ENCODE results near the gene SEC22A. TPM values are rescaled to one million over a fixed set of nuclear protein-coding genes. Genes with fewer than 3 reads are reported as not detected.

SEC22A gene
- total RNA-seq, 1 experiment from 2014 or later: 84.8 TPM

DNA sequence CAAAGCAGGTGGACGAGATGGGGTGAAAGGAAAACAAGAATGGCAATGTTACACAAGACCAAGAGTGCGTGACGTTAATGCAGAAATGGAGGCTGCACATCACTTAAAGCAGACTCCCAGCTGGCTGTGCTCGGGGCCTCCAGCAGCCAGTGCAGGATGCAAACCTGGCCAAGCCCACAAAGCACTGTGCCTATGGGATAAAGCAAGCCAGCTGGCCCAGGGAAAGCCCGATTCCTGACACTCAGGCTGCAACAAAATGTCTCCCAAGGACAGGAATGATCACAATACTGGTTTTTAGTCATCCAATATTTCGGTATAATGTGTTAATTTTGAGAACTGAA is 86.2 kb downstream of the SEC22A start:
- no peak for DNase-seq (ENCODE audit: low read depth)

DNA sequence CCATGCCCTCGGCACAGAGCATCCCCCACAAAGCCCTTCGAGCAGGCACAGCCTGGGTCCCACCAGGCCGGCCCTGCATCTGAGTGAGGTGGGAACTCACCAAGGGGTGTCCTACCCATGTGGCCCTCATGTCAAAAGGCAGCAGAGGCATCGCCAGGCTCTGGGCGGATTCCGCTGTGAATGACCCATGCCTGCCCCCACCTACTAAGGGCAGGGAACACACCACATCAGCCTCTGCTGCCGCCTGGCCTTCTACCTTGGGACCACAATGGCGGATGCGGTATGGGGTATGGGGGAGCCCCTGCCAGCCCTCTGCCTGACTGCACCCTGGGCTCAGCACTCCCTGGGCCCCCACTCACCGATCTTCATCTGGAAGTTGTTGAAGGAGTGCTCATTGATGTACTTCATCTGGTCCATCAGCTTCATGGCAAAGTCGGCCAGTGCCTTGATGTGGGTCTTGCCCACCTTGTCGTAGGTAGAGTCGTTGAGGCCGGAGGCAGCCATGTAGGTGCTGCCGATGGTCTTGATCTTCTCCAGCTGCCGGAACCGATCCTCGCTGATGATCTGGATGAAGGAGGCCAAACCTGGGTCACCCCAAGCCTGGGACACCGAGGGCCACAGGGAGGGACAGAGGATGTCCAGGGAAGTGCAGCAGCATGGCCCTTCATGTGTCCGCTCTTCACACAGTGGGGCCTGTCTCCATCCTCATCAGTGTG is 87.8 kb downstream of the SEC22A start:
- DNase-seq (ENCODE audit: low read depth): no peak

DNA sequence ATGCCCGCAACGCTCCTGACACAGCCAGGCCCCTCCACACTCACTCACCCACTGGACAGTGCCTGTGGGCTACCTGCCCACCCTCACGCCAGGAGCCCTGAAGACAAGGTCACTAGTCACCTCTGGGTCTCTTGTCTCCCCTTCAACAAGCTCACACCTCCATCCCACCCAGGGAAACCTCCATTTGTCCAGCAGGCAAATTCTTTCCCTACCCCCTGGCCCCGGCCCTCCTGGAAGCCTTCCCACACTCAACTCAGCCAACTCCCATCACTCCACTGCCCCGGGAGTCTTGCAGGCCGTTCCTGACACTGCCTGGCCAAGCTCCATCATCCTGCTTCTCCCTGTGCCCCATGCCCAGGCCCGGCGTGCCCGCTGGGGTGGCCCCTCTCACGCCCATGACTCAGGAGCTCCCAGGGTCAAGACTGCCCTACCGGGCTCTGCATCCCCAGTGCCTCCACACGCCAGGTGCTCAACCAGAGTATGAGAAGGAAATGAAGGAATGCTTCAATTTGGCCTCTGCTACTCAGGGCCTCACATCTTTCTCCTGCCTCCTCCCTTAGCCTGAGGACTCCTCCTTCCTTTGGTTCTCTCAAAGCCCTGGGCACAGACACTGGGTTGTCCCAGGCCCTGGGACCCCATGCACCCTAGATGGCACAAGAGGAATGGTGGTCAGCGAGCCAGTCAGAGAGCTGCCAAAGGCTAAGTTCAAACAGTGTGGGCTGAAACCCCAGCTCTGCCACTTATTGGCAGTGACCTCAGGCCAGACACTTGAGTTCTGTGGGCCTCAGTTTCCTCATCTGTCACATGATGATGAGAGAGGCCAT is 88.6 kb downstream of the SEC22A start:
- DNase-seq (ENCODE audit: low read depth): no peak

DNA sequence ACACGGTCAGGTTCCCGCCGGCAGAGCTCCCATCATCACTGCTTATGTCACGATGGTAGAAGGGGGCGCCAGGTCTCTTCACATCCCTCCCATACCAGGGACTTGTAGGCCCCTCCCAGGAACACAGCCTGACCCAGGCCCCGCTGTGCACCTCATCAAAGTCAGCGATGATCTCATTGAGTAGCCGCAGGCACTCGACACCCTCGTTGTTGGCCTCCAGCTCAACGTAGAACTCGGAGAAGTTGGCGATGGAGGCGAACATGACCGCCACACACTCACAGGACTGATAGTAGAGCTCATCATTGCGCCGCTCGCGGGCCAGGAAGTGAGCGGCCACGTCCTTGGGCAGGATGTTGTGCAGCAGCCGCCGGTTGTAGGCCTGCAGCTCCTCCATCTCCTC is 89.2 kb downstream of the SEC22A start:
- no peak for DNase-seq (ENCODE audit: low read depth)

DNA sequence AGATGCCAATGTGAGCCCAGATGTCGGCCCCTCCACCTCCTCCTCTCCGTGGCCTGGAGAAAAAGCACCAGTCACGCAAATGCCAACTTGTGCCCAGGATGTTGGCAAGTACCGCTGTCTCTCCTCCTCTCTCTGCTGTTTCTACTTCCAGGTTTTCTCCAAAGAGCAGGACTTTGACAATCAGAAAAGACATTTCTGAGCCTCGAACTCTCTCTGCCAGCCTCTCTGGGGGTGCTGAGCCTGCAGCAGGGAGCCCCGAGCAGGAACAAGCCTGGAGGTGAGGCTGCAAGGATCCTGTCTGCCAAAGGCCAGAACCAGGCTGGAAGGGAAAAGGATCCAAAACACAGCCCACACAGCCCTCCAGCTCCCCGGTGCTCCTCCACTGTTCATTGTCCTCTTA is 89.7 kb downstream of the SEC22A start:
- no peak for DNase-seq (ENCODE audit: low read depth)

DNA sequence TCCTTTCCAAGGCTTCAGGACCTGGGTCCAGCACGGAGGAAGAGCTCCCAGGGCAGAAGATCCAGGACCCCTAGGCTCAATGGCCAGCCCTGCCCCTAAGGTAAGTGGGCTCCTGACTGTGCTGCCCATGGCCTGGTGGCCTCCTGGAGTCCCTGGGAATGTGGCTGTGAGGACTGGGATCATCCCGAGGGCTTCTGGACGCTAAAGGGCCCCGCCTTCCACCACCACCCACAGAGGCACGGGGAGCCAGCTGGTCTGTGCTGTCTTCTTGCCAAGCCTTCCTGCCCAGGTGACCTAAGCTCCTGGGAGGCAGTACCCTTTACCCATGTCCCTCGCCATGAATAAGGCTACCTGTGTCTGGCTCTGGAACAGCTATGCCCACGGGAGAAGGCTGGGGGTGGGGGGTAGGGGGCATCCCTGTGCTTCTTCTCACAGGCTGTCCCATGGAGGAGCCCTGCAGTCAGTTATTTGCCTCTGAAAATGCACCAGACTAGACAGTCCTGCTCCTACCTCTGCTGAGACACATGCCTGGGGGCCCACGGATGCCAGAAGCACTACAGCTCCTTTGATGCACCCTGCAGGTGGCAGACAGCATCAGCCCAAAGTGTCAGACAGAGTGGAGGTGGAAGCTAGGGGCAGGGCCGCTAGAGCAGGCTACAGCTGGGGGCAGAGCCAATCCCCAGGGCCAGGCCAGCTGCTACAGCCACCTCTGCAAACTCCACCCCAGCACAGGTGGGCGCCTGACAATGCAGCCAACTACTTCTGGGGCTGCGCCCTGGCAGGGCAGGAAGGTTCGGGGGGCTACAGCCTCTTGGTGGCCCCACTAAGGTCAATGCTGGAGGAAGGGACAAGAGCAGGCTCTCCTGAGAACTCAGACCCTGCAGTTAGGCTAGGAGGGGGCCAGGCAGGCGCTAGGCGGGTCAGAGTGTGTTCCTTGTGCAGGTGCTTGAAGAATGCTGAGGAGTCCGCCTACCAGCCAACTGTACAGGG is 90.9 kb downstream of the SEC22A start:
- DNase-seq (ENCODE audit: low read depth): no peak

DNA sequence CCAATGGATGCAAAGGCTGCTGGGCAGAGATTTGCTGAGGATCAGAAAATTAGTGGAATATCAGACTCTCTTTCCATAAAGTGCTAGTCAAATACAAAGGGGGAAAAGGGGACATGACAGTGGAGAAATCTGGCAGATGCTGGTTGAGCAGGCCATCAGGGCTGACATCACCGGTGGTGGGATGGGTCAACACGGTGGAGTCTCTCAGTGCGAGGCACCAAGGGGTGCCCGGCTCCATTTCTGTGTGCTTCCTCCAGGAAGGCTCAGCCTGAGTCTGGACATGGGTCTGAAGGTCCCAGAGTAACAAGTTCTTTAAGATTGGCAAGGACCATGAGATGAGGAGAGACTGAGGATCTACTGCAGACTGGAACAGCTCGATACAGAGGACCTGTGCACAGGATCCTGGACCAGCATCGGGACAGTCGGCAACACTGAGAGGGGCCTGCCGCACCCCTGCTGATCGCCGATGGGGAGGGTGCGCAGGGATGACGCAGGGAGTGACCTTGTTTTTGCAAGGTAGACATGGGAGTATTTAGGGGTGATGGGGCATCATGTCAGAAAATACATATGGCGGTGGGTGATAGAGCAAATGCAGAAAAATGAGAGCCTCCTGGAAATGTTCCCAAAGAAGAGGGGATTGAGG is 92.7 kb downstream of the SEC22A start:
- no peak for DNase-seq (ENCODE audit: low read depth)

DNA sequence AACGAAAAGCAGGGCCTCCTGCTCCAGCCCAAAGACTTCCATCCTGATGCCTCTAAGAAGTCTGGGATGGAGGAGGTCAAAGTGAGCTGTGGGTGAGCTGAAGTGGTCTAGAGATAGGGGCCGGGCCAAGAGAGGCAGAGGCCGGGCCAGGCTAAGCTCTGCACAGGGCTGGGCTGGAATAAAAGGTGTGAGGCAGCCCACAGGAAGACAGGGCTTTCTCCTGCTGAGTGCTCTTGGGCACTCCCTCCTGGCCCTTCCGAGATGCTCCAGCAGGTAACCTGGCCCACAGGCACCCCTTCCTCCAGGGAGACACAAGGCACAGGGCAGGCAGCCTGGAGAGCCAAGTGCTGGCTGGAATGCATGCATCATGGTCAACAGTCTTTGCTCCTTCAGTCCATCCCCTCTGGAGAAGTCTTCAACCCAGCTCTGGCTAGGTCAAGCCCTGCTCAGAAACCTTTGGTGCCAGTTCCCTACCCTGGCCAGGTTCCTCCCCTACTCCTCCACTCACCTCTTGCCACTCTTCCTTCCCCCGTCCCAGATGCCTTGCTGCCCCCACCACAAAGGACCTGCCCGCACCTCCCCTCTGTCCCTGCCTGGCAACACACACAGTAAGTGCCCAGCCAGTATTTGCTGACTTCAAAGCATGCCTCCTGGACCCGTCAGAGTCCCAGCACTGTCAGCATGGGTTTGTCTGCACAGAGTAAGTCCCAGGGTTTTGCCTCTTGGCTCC is 93.6 kb downstream of the SEC22A start:
- no peak for DNase-seq (ENCODE audit: low read depth)

DNA sequence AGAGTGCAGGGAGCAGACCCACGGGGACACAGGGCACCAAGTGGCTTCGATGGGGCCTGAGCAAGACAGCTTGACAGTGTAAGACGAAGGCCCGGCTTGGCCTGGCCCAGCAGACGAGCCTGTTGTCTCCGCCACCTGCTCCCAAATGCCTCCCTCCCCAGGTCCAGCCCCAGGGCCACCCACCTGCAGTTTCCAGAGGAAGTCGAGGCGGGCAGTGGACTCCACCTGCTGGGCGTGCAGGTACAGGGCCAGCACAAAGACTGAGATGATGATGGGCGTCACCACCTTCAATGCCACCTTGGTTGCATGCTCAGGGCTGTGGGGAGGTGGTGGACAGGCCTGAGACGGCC is 94.1 kb downstream of the SEC22A start:
- no peak for DNase-seq (ENCODE audit: low read depth)

DNA sequence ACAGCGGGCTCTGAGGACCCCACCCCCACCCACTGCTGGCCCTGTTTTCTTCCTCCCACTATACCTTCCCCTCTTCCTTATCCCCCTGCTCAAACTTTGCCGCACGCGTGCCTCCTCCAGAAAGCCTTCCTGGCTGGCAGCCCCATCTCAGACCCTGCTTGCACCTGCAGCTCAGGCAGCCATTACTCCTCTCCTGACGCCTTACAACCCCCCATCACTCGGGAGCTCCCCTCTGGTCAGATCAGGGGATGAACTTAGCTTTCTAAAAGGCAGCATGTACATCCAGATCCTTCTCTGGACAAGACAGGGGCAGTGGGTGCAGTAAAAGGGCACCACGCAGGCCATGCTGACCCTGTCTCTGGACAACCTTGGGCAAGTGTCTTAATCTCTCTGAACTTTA is 94.5 kb downstream of the SEC22A start:
- DNase-seq (ENCODE audit: low read depth): no peak

DNA sequence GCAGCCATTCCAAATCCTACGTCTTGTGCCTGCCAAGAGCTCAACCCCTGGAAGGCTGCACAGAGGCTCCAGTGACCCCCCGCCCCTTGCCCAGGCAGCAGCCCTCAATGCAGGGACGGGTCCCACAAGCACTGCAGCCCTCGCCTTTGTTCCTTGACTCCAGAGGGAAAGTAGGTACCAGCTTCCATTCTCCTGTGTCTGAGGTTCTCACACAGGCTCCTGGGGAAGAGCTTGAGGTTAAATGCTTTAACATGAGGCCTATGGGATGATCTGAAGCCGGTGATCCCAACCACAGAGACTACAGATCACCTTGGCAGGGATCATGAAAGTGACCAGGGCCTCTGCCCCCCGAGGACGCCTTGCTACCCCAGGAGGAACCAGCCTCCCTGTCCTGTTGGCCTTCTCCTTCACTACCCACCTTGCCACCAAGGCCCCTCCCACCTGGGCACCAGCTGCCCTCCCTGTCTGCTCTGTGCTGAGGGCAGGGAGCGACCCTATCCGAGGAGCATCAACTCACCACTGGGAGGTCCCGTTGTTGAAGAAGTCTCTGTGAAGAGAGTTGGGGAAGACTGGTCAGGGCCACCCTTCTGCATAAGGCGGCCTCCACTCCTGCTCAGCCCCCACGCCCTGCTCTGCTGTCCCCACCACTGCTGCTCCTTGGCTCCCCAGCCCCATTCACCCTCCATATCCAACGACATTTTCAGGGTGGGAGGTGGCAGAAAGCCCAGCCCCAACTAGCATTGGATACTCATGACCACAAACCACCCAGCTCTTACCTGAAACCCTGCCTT is 95.3 kb downstream of the SEC22A start:
- DNase-seq (ENCODE audit: low read depth): no peak

DNA sequence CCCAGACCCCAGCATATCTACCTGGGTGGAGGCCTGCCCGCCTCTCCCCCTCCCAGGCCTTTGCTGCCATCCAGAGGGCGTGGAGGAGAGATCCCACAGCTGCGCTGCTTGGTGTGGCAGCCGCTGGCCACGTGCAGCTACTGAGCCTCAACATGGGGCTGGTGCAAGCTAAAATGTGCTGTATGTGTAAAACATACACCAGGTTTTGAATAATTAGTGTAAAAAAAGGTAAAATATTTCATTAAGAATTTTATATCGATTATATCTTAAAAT is 95.8 kb downstream of the SEC22A start:
- DNase-seq (ENCODE audit: low read depth): no peak

DNA sequence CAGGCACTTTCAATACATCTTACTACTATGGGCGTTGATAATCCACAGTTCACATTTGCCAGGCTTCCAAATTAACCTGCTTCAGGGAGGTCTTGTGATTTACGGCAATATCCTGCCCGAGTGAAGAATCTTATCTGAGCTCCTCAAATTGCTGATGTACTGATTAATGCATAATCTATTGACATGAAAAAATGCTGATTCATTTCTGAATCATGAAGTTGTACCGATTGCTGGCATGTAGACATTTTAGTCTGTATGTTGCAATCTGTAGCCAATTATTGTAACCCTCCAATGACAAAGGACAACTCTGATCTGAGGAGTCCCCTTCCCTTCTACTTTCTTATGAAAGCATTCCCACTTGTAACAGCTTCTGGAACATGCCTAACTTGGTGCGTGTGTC is 97.2 kb downstream of the SEC22A start:
- no peak for DNase-seq (ENCODE audit: low read depth)

DNA sequence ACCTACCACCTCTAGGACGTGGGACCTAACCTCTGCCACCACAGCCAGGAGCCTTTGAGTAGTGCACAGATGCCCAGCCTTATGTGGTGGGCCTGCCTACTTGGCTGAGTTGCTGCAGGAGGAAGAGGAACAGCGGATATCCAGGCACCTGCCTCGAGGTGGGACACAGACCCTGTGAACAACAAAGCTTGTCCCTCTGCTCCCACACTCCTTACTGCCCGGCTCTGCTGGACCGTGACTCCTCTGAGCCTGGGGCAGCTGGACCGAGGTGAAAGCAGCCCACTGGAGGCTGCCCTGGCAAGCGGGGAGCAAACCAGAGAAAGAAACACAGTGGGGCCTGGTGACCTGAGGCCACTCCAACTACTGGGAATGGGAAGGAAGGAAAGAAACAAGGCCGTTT is 97.8 kb downstream of the SEC22A start:
- no peak for DNase-seq (ENCODE audit: low read depth)

DNA sequence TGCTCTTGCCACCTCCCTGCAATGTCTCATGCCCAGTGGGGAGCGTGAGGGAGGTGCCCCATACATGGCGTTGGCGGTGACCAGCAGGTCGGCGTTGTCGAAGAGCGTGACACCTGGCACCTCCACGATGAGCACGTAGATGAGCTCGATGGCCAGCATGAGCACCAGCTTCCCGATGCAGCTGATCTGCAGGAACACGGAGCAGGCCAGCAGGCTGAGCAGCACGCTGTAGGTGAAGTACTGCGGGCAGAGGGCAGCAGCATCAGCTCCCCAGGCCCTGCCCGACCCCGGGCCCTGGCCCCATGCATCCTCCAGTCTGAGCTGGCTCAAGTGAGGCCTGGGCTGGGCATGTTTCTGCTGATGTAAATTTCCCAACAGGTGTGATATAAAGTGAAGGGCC is 98.3 kb downstream of the SEC22A start:
- no peak for DNase-seq (ENCODE audit: low read depth)

DNA sequence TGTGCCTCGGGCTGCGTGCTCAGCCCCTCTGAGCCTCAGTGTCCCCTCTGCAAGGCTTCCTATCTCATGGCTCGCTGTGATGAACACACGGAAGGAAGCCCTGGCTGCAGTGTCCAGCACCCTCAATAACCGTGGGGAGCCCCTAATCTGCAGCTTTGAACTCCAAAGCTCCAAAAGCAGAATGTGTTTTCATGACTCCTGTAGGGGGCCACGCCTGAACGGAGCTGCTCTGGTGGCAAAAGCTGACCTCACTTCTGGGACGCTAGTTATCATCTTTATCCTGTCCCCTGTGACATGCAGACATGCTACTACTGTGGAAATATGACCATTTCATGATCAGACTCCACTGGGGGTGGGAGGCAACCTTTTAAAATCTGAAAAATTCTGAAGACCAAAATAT is 98.8 kb downstream of the SEC22A start:
- DNase-seq (ENCODE audit: low read depth): no peak

DNA sequence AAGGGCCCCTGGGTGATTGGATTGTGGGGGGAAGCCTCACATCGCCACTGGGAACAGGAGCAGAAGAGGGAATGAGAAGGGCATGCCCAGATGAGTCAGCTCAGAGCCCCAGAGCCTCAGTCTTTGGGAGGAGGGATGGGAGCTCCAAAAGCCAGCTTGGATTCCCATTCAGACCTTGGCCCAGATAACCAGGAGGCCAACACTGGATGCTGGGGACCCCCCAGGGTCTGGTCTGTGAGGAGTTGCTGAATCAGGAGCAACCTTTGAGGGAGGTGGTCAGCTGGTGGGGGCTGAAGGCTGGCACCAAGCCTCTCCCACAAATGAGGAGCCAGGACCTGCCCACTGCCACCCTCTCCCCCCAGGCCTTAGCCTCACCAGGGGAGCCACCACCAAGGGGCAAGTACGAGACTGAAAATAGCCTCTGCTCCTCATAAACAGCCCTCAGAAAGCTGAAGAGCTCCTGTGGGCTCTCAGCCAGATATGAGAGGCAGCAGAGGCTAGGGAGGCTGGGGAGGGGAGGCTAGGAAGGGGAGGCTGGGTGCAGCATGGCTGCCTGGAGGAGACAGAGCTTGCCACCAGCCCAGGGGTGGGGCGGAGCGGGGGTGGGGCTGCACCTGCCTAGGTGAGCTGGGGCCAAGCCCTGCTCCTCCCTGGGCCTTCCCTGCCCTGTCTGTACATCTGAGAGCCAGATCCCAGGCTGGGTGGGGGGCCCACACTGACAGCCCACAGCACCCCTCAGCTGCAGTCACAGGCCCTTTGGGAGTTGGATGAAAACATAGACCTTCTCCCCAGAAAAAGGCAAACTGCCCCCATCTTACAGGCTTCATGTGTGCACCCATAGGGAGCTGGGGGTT is 99.8 kb downstream of the SEC22A start:
- DNase-seq (ENCODE audit: low read depth): no peak

DNA sequence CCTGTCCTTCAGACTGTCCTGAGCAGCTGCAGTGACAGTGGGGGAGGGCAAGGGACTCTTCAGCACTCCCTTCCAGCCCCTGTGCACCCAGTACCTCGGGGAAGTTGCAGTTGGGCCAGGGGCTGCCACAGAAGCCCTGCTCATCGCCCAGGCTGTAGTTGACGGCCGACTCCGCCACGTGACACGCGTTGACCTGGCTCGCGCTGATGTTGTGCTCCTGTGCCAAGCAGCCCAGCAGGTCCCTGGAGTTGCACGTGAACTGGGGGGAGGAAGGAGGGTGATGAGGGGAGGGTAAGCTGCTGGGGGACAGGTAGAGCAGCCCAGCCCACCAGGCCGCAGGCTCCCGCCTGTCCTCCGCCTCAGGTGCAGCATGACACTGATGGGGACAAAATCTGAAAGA is 101.2 kb downstream of the SEC22A start:
- DNase-seq (ENCODE audit: low read depth): no peak

DNA sequence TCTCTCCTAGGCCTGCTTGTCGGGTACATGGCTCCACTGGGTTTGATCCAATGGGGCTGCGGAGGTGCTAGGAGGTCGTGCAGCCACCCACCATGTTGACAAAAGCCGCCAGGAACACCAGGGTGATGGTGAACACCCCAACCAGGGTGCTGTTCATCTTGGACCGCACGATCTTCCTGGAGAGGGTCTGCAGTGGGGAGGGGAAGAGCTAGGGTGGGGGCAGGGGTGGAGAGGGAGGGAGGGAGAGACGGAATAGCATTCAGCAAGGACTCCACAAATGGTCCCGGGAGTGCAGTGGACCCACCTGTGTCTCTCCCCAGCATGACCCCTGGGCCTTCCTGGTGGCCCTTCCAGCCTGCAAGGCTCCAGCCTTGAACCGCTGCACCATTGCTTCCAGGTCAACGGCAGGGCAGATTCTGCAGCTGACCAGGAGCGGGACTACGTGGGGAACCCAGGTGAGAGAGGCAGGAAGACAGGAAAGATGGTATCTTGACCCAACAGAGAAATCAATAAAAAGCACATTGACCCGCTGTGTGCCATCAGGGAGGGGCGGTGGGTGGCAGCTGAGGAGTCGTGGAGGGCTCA is 102.3 kb downstream of the SEC22A start:
- no peak for DNase-seq (ENCODE audit: low read depth)

Data from M059J (cell line).